OCI-LY1 (cell line): Measurements from ENCODE around the gene CISH.

Source experiments
- H2AFZ ChIP-seq: fragments of 200-600 bp; sonication (generic), shearing (Covaris generic); 2 replicates; pipeline ENCODE4 v1.6.0; 2014; ENCODE audit warnings: antibody characterized with exemption, mild to moderate bottlenecking, low read length
- H3F3A ChIP-seq: fragments of 200-600 bp; sonication (generic), shearing (Covaris generic); 2 replicates; pipeline ENCODE4 v1.6.0; 2014; ENCODE audit warnings: mild to moderate bottlenecking, antibody characterized with exemption, low read length, moderate library complexity; ENCODE audit not compliant: insufficient read depth
- H3K27ac ChIP-seq: fragments of 200-600 bp; sonication (generic); 2 replicates; pipeline ENCODE4 v1.5.1; 2014; ENCODE audit warnings: low read length, mixed run types, mild to moderate bottlenecking, low read depth; ENCODE audit not compliant: poor library complexity, severe bottlenecking
- H3K27me3 ChIP-seq: fragments of 200-600 bp; sonication (generic); 2 replicates; pipeline ENCODE4 v1.6.0; 2014; ENCODE audit warnings: antibody characterized with exemption, mild to moderate bottlenecking, low read length, moderate library complexity; ENCODE audit not compliant: insufficient read depth
- H3K36me3 ChIP-seq: fragments of 200-600 bp; sonication (generic); 2 replicates; pipeline ENCODE4 v1.6.1; 2014; ENCODE audit warnings: mild to moderate bottlenecking, antibody characterized with exemption, low read length, moderate library complexity, mixed read lengths; ENCODE audit not compliant: insufficient read depth
- H3K4me1 ChIP-seq: fragments of 200-600 bp; sonication (generic); 2 replicates; pipeline ENCODE4 v1.5.1; 2014; ENCODE audit warnings: mild to moderate bottlenecking, low read length, moderate library complexity; ENCODE audit not compliant: insufficient read depth, severe bottlenecking
- H3K4me2 ChIP-seq: fragments of 200-600 bp; sonication (generic), shearing (Covaris generic); 2 replicates; pipeline ENCODE4 v1.6.1; 2014; ENCODE audit warnings: low read length
- H3K4me3 ChIP-seq: fragments of 200-600 bp; sonication (generic); 2 replicates; pipeline ENCODE4 v1.5.1; 2014; ENCODE audit warnings: low read length, low read depth, mild to moderate bottlenecking, mixed read lengths; ENCODE audit not compliant: poor library complexity, severe bottlenecking
- H3K79me2 ChIP-seq: fragments of 200-600 bp; shearing (Covaris generic); 2 replicates; pipeline ENCODE4 v1.6.1; 2016; ENCODE audit warnings: mixed run types, low read length, mixed read lengths; ENCODE audit not compliant: insufficient read depth
- H3K9ac ChIP-seq: fragments of 200-600 bp; sonication (generic), shearing (Covaris generic); 2 replicates; pipeline ENCODE4 v1.6.1; 2014; ENCODE audit warnings: mild to moderate bottlenecking, low read length, mixed read lengths
- H3K9me2 ChIP-seq: fragments of 200-600 bp; sonication (generic), shearing (Covaris generic); 2 replicates; pipeline ENCODE4 v1.6.1; 2014; ENCODE audit warnings: low read depth, mild to moderate bottlenecking, low read length, mixed read lengths
- H3K9me3 ChIP-seq: fragments of 200-600 bp; shearing (Covaris generic); 2 replicates; pipeline ENCODE4 v1.6.1; 2014; ENCODE audit warnings: low read length, mixed read lengths
- H4K20me1 ChIP-seq: fragments of 200-600 bp; sonication (generic), shearing (Covaris generic); 2 replicates; pipeline ENCODE4 v1.6.0; 2016; ENCODE audit warnings: mild to moderate bottlenecking, low read length; ENCODE audit not compliant: insufficient read depth
- EZH2 ChIP-seq: fragments of 200-600 bp; sonication (generic), shearing (Covaris generic); IDR thresholded peaks from 2 replicates; pipeline ENCODE4 v1.8.0; 2017; ENCODE audit warnings: borderline replicate concordance, mixed run types, mild to moderate bottlenecking, antibody characterized with exemption, low read length, moderate library complexity, mixed read lengths
- TF ChIP-seq, protein P1 (sequence below): fragments of 200-600 bp; sonication (generic), shearing (Covaris generic); IDR thresholded peaks from 2 replicates; pipeline ENCODE4 v1.5.1; 2017; ENCODE audit warnings: mild to moderate bottlenecking, antibody characterized with exemption, low read length, moderate library complexity, mixed read lengths

Gene CISH

GRCh38 chr3:50607271-50608091 lies 4.1 kb downstream of the CISH start:
- Histone ChIP-seq H3K27me3 (peaks cover 10% of the 10 kb centered on the region; the same call in 1 of the 2 replicates), H3K4me1 (peaks cover 9% of the 10 kb centered on the region), H4K20me1 (no peaks in the 10 kb centered on the region), H3K9me2 (no peaks in the 10 kb centered on the region), H3F3A (no peaks in the 10 kb centered on the region), H3K79me2 (no peaks in the 10 kb centered on the region), H3K27ac (no peak overlapping the region), H3K9me3 (no peaks in the 10 kb centered on the region), H3K36me3 (no peaks in the 10 kb centered on the region), H3K9ac (no peak overlapping the region), H2AFZ (no peak overlapping the region), H3K4me3 (no peak overlapping the region), H3K4me2 (no peak overlapping the region)
- no peak for TF ChIP-seq EZH2
- TF ChIP-seq, protein P1, sequence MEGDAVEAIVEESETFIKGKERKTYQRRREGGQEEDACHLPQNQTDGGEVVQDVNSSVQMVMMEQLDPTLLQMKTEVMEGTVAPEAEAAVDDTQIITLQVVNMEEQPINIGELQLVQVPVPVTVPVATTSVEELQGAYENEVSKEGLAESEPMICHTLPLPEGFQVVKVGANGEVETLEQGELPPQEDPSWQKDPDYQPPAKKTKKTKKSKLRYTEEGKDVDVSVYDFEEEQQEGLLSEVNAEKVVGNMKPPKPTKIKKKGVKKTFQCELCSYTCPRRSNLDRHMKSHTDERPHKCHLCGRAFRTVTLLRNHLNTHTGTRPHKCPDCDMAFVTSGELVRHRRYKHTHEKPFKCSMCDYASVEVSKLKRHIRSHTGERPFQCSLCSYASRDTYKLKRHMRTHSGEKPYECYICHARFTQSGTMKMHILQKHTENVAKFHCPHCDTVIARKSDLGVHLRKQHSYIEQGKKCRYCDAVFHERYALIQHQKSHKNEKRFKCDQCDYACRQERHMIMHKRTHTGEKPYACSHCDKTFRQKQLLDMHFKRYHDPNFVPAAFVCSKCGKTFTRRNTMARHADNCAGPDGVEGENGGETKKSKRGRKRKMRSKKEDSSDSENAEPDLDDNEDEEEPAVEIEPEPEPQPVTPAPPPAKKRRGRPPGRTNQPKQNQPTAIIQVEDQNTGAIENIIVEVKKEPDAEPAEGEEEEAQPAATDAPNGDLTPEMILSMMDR: no peak

DNA sequence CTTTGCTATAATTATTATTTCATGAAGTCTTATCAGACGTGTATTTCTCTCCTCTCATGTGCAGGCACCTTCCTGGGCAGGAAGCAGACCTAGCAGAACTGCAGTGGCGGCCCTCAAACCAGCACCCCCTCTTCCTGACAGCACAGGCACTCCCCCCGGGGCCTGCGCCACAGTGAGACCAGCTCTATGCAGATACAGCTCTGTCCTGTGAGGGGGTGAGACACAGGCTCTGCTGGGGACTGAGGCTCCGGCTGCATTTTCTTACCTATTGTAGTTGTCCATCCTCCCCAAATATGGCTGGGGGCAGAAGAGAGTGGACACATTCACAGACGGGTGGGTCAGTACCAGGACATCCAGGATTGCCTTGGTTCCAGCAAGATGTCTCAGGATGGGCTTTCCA lies 5.0 kb downstream of the CISH start:
- H3K9me2 ChIP-seq: no peaks in the 10 kb centered on the region
- H3K27me3 ChIP-seq: peaks cover 10% of the 10 kb centered on the region; the same call in 1 of the 2 replicates
- no peak overlapping the region for H3K4me3 ChIP-seq
- no peak overlapping the region for H3K27ac ChIP-seq
- H3K4me2 ChIP-seq: no peak overlapping the region
- H3K9ac ChIP-seq: no peak overlapping the region
- peaks cover 6% of the 10 kb centered on the region for H3K4me1 ChIP-seq
- H3K9me3 ChIP-seq: no peaks in the 10 kb centered on the region
- H3K79me2 ChIP-seq: no peaks in the 10 kb centered on the region
- no peaks in the 10 kb centered on the region for H3F3A ChIP-seq
- H4K20me1 ChIP-seq: no peaks in the 10 kb centered on the region
- H3K36me3 ChIP-seq: no peaks in the 10 kb centered on the region
- TF ChIP-seq, protein P1: no peak
- no peak for TF ChIP-seq EZH2
- H2AFZ ChIP-seq: no peak overlapping the region

DNA sequence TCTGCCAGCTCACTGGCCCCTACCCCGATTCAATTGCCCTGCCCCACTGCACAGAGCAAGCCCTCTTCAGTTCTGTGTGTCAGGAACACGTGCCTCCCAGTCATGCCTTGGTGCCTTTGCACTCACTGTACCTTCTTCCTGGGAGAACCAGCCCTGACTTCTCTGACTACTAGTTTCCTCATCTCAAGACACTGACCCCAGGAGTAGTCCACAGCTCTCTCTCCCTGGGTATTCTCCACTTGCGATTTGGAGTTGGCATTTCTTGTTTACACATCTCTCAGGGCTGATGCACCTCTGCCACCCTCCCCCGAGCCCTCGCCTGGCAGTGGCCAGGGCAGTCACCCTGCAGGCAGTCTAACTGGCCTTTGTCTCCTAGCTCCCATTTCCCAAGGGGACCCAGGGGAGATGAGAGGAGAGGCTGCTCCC lies 5.7 kb downstream of the CISH start:
- no peak overlapping the region for H3K9ac ChIP-seq

More for the DNA sequence above, 5.7 kb downstream of the CISH start:
- no peaks in the 10 kb centered on the region for H3K9me3 ChIP-seq
- H2AFZ ChIP-seq: no peak overlapping the region
- no peaks in the 10 kb centered on the region for H3K79me2 ChIP-seq
- no peaks in the 10 kb centered on the region for H3F3A ChIP-seq
- H3K36me3 ChIP-seq: no peaks in the 10 kb centered on the region
- peaks cover 7% of the 10 kb centered on the region; the same call in 1 of the 2 replicates for H3K27me3 ChIP-seq
- H4K20me1 ChIP-seq: no peaks in the 10 kb centered on the region
- H3K27ac ChIP-seq: no peak overlapping the region
- peaks cover under 1% of the 10 kb centered on the region for H3K4me1 ChIP-seq
- no peak overlapping the region for H3K4me3 ChIP-seq
- no peak for TF ChIP-seq EZH2
- TF ChIP-seq, protein P1: no peak
- H3K4me2 ChIP-seq: no peak overlapping the region
- H3K9me2 ChIP-seq: no peaks in the 10 kb centered on the region
